Endothelial cell of umbilical vein (primary cell): ENCODE results near the gene KCTD5. TPM values are rescaled to one million over a fixed set of nuclear protein-coding genes. Genes with fewer than 3 reads are reported as not detected.
A peak's percentile ranks its signal among the peaks of the same experiment; 100 is the strongest.
"Not testable (repeated sequence)": the region's sequence is repeated elsewhere in the genome, so short reads cannot be mapped to it uniquely, and the experiment has no call there.

ENCODE experiments used
- BruUV-seq: library from RNA; stranded (reverse); fragments of 400-500 nt; replicated peaks from 2 replicates; lab custom pipeline; 2021; lab: Mats Ljungman, UMichigan
- CTCF ChIA-PET: fragments of 300-600, 350-600 bp; sonication (Branson Sonifier 250); formaldehyde crosslinking; loops from one replicate; lab custom pipeline; 2021; ENCODE audit warnings: antibody characterized with exemption, inconsistent platforms; lab: Charles Lee
- POLR2A ChIA-PET: fragments of 300-600, 350-600 bp; sonication (Branson Sonifier 250); formaldehyde crosslinking; loops from one replicate; lab custom pipeline; 2021; ENCODE audit warnings: antibody characterized with exemption, inconsistent platforms; lab: Charles Lee
- DNase-seq: peaks from one replicate; pipeline ENCODE4 v3.0.0-alpha.2; 2011; ENCODE audit warnings: low read depth, low spot score
- FAIRE-seq: peaks from 2 replicates; lab custom pipeline; 2011; peaks lifted over from hg19 to GRCh38; lab: Jason Lieb, UNC
- H2AFZ ChIP-seq: 2 replicates; pipeline ENCODE4 v1.6.0; 2012; ENCODE audit warnings: low read depth, low read length, control low read depth, inconsistent platforms
- H3K27ac ChIP-seq: 2 replicates; pipeline ENCODE4 v1.5.1; 2011; ENCODE audit warnings: low read depth, mild to moderate bottlenecking, control low read depth, low read length, moderate library complexity; ENCODE audit not compliant: insufficient read depth
- H3K27me3 ChIP-seq, 2 experiments: 2 replicates each; pipeline versions ENCODE4 v1.6.0 to v1.6.1; 2011; ENCODE audit warnings: low read length in 2 of 2, mixed read lengths in 1 of 2; ENCODE audit not compliant: control insufficient read depth in 2 of 2, insufficient read depth in 2 of 2
- H3K36me3 ChIP-seq, 2 experiments: 2 replicates in 1 of 2; 3 replicates in 1 of 2; pipeline ENCODE4 v1.5.1; 2011; ENCODE audit warnings: low read length in 2 of 2, mild to moderate bottlenecking in 1 of 2, moderate library complexity in 1 of 2; ENCODE audit not compliant: control insufficient read depth in 2 of 2, insufficient read depth in 2 of 2; ENCODE audit errors: extremely low read depth in 1 of 2
- H3K4me1 ChIP-seq: 3 replicates; pipeline ENCODE4 v1.5.1; 2011; ENCODE audit warnings: mild to moderate bottlenecking, low read length; ENCODE audit not compliant: control insufficient read depth, insufficient read depth; ENCODE audit errors: extremely low read depth
- H3K4me2 ChIP-seq: 2 replicates; pipeline ENCODE4 v1.6.1; 2011; ENCODE audit warnings: low read length, control low read depth, mixed read lengths; ENCODE audit not compliant: insufficient read depth
- H3K4me3 ChIP-seq, 3 experiments: fragments of 200-600 bp in 1 of 3; sonication (generic), shearing (Covaris generic) in 1 of 3; replicated peaks in 1 of 3; 2 replicates each; pipeline ENCODE4 v1.5.1; 2011 to 2016; ENCODE audit warnings: control low read depth in 3 of 3, low read length in 3 of 3, mild to moderate bottlenecking in 2 of 3, inconsistent platforms in 1 of 3, low read depth in 1 of 3, moderate library complexity in 1 of 3; ENCODE audit not compliant: insufficient read depth in 1 of 3
- H3K79me2 ChIP-seq: 2 replicates; pipeline ENCODE4 v1.6.0; 2012; ENCODE audit warnings: low read length, inconsistent platforms; ENCODE audit not compliant: control insufficient read depth, insufficient read depth
- H3K9ac ChIP-seq: replicated peaks from 2 replicates; pipeline ENCODE3; 2011; ENCODE audit warnings: low read length, control low read depth; ENCODE audit not compliant: insufficient read depth; ENCODE audit errors: extremely low read depth
- H3K9me1 ChIP-seq: replicated peaks from 3 replicates; pipeline ENCODE4 v1.6.0; 2011; ENCODE audit warnings: mild to moderate bottlenecking, low read length; ENCODE audit not compliant: control insufficient read depth, insufficient read depth; ENCODE audit errors: extremely low read depth
- H3K9me3 ChIP-seq: replicated peaks from 2 replicates; pipeline ENCODE4 v1.5.1; 2012; ENCODE audit warnings: low read length, inconsistent platforms; ENCODE audit not compliant: control insufficient read depth, insufficient read depth
- H4K20me1 ChIP-seq: replicated peaks from 2 replicates; pipeline ENCODE3; 2011; ENCODE audit warnings: mild to moderate bottlenecking, low read length; ENCODE audit not compliant: control insufficient read depth, insufficient read depth; ENCODE audit errors: extremely low read depth
- EZH2 ChIP-seq: IDR thresholded peaks from 2 replicates; pipeline ENCODE4 v1.6.1; 2012; ENCODE audit warnings: borderline replicate concordance, low read depth, mild to moderate bottlenecking, moderate library complexity, low read length, inconsistent platforms; ENCODE audit not compliant: severe bottlenecking
- MYC ChIP-seq: IDR thresholded peaks from one replicate; pipeline ENCODE4 v1.6.1; 2011; ENCODE audit warnings: mild to moderate bottlenecking, low read depth, low read length
- POLR2A ChIP-seq: IDR thresholded peaks from 2 replicates; pipeline ENCODE4 v1.6.1; 2012; ENCODE audit warnings: low read depth, mild to moderate bottlenecking, control low read depth, low read length
- POLR2AphosphoS5 ChIP-seq: IDR thresholded peaks from 2 replicates; pipeline ENCODE4 v1.6.1; 2012; ENCODE audit warnings: low read depth, mild to moderate bottlenecking, control low read depth, low read length, moderate library complexity; ENCODE audit not compliant: insufficient read depth
- dilution Hi-C: fragments of 300-500 bp; cut with MboI; formaldehyde crosslinking; loops from one replicate; pipeline ENCODE4 v1.15.0; 2019; ENCODE audit warnings: low sequenced_read_pairs; ENCODE audit not compliant: extremely low pct_ligation_motif_present
- intact Hi-C: fragments of 100-400 bp; cut with micrococcal nuclease; formaldehyde crosslinking; loops from one replicate; pipeline ENCODE4 v1.10.0; 2022
- polyA plus RNA-seq, 4 experiments: library from polyadenylated mRNA; depleted of rRNA in 3 of 4; stranded (reverse) in 3 of 4; unstranded in 1 of 4; fragments of >200 nt; gene quantifications; 2 replicates each; pipeline versions ENCODE4 v1.2.1 to v1.2.3, GENCODE V29; 2011 to 2012; ENCODE audit warnings: missing spikeins in 1 of 4
- total RNA-seq: library from RNA; stranded (reverse); gene quantifications from 2 replicates; pipeline ENCODE4 v1.2.3, GENCODE V29; 2021
- TF ChIP-seq, protein P1 (sequence below), 2 donors: IDR thresholded peaks; 1 replicate in 1 of 2; 2 replicates in 1 of 2; pipeline ENCODE4 v1.5.1; 2011; ENCODE audit warnings: low read length in 2 of 2, mild to moderate bottlenecking in 2 of 2, moderate library complexity in 2 of 2, control low read depth in 1 of 2, inconsistent platforms in 1 of 2, low read depth in 1 of 2; ENCODE audit not compliant: insufficient read depth in 1 of 2; ENCODE audit errors: extremely low read depth in 1 of 2
- TF ChIP-seq, protein P2 (sequence below): IDR thresholded peaks from 2 replicates; pipeline ENCODE4 v1.6.1; 2011; ENCODE audit not compliant: insufficient read depth, insufficient read length

Gene KCTD5
- total and polyA plus RNA-seq, 2 donors (not counting 3 experiments of a cell fraction or from before 2014, with no cell fraction given), result 32.2 to 42.0 TPM

DNA sequence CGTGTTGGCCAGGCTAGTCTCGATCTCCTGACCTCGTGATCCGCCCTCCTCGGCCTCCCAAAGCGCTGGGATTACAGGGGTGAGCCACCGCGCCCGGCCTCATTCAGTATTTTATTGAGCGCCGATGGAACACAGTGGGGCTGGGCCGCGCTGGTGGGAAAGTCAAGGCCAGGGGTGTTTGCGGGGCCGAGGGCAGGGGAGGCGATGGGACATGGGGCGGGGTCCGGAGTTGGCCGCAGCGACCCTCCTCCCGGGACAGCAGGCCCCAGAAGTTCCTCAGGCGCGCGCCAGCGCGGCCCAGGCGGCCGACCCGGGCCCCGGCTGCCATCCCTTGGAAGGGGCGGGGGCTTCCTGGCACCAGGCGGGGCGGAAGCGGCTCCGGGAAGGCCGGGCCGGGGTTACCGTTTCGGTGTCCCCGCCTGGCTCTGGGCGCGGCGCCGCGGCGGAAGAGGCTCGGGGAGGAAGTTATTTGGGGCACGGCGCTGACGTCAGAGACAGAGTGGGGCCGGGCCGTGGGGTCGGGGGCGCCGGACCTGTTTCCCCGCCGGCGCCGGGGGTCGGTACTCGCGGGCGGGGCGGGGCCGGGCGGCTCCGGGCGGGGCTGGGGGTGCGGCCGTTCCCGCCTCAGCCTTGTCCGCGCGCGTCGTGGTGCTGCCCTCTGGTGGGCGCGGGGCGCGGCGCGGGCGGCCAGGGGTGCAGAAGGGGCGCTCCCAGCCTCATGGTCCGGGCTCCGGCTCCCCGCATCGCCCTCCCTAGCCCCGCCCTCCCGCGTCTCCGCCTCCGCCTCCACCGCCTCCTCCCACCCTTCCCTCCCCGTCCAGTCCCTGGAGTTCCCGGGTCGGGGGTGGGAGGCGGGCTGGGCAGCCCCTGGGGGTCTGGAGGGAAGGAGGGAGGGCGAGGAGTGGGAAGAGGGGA lies 38.7 kb downstream of the KCTD5 start:
- intact Hi-C loops, result loop anchor here (1.0 to 2.0 kb wide), 4 partner anchors 31 to 148 kb away; partner anchors contain the start of genes KCTD5 and SRRM2
- TF ChIP-seq, protein P1, sequence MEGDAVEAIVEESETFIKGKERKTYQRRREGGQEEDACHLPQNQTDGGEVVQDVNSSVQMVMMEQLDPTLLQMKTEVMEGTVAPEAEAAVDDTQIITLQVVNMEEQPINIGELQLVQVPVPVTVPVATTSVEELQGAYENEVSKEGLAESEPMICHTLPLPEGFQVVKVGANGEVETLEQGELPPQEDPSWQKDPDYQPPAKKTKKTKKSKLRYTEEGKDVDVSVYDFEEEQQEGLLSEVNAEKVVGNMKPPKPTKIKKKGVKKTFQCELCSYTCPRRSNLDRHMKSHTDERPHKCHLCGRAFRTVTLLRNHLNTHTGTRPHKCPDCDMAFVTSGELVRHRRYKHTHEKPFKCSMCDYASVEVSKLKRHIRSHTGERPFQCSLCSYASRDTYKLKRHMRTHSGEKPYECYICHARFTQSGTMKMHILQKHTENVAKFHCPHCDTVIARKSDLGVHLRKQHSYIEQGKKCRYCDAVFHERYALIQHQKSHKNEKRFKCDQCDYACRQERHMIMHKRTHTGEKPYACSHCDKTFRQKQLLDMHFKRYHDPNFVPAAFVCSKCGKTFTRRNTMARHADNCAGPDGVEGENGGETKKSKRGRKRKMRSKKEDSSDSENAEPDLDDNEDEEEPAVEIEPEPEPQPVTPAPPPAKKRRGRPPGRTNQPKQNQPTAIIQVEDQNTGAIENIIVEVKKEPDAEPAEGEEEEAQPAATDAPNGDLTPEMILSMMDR (IDR thresholded peaks at IDR 0.05; ENCODE audit: extremely low read depth in 1 of 2, insufficient read depth in 1 of 2, low read depth in 1 of 2, low read length in 2 of 2), result peak; percentile 29 to 61
- TF ChIP-seq POLR2AphosphoS5 (peak; percentile 77), EZH2 (no peak), POLR2A (peak; percentile 53), MYC (no peak)
- TF ChIP-seq, protein P2, sequence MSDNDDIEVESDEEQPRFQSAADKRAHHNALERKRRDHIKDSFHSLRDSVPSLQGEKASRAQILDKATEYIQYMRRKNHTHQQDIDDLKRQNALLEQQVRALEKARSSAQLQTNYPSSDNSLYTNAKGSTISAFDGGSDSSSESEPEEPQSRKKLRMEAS, result no peak
- Histone ChIP-seq H3K27ac (peak overlapping the region; percentile 41), H3K4me1 (peaks cover 4% of the 10 kb centered on the region), H3K79me2 (no peaks in the 10 kb centered on the region), H3K27me3 (peaks cover 0 to 4% of the 10 kb centered on the region in 2 experiments), H2AFZ (peak overlapping the region; percentile 87), H3K36me3 (no peaks in the 10 kb centered on the region), H3K4me3 (peak overlapping the region; percentile 38 to 62 (median 55)), H3K9me3 (no peaks in the 10 kb centered on the region), H3K4me2 (peak overlapping the region; percentile 74), H4K20me1 (no peaks in the 10 kb centered on the region), H3K9me1 (no peaks in the 10 kb centered on the region), H3K9ac (peak overlapping the region; percentile 62)
- CTCF ChIA-PET, result interaction anchor here (0.7 to 1.0 kb wide), 2 partner anchors 15 to 147 kb away, joined by 3 to 4 read pairs; no protein-coding TSS in a partner anchor
- FAIRE-seq (peak; percentile 55), DNase-seq (peak; percentile 64)
- POLR2A ChIA-PET, result no interaction called here
- dilution Hi-C loops, result no loop called here
- TSS peak; percentile 72 for BruUV-seq

DNA sequence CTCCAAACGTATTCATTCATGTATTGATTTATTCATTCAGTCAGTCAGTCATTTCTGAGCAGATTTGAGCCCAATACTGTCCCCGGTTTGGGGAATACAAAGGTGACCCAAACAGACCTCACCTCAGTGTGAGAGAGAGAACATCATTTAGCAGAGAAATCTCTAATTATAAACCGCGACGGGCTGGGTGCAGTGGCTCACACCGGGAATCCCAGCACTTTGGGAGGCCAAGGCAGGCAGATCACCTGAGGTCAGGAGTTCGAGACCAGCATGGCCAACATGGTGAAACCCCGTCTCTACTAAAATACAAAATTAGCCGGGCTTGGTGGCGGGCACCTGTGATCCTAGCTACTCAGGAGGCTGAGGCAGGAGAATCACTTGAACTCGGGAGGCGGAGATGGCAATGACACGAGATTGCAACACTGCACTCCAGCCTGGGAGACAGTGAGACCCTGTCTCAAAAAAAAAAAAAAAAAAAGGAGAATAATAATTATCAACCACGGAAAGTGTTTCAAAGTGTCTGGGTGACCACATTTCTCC lies 39.4 kb downstream of the KCTD5 start:
- dilution Hi-C loops, result not testable (repeated sequence)

More for the DNA sequence above, 39.4 kb downstream of the KCTD5 start:
- peak overlapping the region; percentile 24 to 55 (median 38) for H3K4me3 ChIP-seq
- H2AFZ ChIP-seq, result peak overlapping the region; percentile 81
- BruUV-seq, H4K20me1 ChIP-seq, H3K9me3 ChIP-seq, POLR2A ChIA-PET, H3K4me1 ChIP-seq, H3K9ac ChIP-seq, H3K9me1 ChIP-seq, DNase-seq, H3K27me3 ChIP-seq, H3K79me2 ChIP-seq, H3K36me3 ChIP-seq: not testable (repeated sequence)
- FAIRE-seq, result peak; percentile 67
- intact Hi-C loops, result loop anchor here (1.0 to 2.0 kb wide), 4 partner anchors 31 to 147 kb away; partner anchors contain the start of genes KCTD5 and SRRM2
- peak overlapping the region; percentile 74 for H3K4me2 ChIP-seq
- CTCF ChIA-PET, result interaction anchor here (0.7 kb wide), 1 partner anchor 206 kb away, joined by 3 read pairs; no protein-coding TSS in a partner anchor
- H3K27ac ChIP-seq, result peak overlapping the region; percentile 3
